Measurements from ENCODE around the gene MRRF. TPM values are rescaled to one million over a fixed set of nuclear protein-coding genes. Genes with fewer than 3 reads are reported as not detected.
A peak's percentile ranks its signal among the peaks of the same experiment; 100 is the strongest.

Gene MRRF
- total RNA-seq, 1 donor from 2014 or later, result 38.5 TPM

DNA sequence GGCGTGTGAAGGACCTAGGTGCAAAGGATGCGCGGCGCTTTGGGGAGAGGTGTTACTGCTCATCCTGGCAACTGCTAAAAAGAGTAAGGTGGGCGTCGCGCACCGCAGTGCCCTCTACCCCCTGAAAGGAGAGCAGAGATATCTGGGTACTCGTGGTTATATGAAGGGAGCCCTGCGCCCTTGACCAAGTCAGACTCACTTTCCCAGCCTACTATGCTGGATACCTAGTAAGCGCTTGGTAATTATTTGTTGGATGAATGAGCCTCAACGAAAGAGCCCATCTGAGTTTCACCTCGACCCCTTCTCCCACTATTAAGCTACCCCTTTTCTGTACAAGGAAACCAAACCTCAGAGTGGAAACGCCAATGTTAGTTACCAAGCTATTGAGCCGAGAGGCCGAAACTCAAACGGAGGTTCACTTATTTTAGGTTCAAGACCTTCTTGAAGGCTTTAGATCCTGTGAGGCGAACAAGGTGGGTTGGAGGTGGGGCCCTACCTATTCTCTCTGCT lies 44.0 kb upstream of the MRRF start:
- intact Hi-C loops (cut with DNase I), result no loop called here
- H3K4me1 ChIP-seq, result peaks cover 20% of the 10 kb centered on the region
- no peaks in the 10 kb centered on the region for H3K36me3 ChIP-seq
- DNase-seq (ENCODE audit: extremely low spot score in 2 of 2), result no peak
- H3K4me3 ChIP-seq, result peak overlapping the region in 1 of 2 donors; percentile 1
- H3K9me3 ChIP-seq, result no peaks in the 10 kb centered on the region
- no peak overlapping the region for H3K27ac ChIP-seq
- no peak for TF ChIP-seq POLR2AphosphoS5 (IDR thresholded peaks at IDR 0.05; ENCODE audit: insufficient read depth in 1 of 2, low read depth in 1 of 2)
- TF ChIP-seq, protein P1, sequence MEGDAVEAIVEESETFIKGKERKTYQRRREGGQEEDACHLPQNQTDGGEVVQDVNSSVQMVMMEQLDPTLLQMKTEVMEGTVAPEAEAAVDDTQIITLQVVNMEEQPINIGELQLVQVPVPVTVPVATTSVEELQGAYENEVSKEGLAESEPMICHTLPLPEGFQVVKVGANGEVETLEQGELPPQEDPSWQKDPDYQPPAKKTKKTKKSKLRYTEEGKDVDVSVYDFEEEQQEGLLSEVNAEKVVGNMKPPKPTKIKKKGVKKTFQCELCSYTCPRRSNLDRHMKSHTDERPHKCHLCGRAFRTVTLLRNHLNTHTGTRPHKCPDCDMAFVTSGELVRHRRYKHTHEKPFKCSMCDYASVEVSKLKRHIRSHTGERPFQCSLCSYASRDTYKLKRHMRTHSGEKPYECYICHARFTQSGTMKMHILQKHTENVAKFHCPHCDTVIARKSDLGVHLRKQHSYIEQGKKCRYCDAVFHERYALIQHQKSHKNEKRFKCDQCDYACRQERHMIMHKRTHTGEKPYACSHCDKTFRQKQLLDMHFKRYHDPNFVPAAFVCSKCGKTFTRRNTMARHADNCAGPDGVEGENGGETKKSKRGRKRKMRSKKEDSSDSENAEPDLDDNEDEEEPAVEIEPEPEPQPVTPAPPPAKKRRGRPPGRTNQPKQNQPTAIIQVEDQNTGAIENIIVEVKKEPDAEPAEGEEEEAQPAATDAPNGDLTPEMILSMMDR (IDR thresholded peaks at IDR 0.05), result no peak
- no peak for TF ChIP-seq POLR2A (IDR thresholded peaks at IDR 0.05)
- H3K27me3 ChIP-seq, result peaks cover 11% of the 10 kb centered on the region

DNA sequence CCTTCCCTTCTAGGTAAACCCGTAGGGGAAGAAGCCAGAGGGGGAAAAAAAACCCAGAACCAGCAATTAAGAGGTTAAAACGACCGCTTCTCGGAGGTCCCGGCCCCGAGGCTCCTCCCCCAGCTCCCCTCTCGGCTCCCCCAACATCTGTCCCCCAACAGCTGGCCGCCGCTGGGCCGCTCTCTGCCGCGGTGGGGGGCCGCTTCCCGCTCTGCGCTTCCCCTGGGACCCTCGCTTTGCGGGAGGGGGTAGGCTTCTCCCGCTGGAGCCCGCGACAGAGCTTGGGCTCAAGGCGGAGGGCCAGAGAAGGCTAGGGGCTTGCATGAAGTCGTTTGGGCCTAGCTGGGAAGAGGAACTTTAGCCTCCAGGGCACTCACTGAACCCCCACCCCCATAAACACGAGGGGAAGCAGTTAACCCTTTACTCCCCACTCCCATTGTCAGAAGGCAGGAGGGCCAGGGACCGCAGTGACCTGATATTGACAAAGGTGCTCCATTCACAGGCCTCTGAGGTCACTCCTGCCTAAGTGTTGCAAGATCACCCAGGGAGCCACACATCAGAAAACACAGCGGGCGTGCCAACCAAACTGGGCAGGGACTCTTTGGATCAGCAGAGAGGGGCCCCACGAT lies 43.4 kb upstream of the MRRF start:
- H3K4me1 ChIP-seq, result peaks cover 25% of the 10 kb centered on the region
- no peak overlapping the region for H3K27ac ChIP-seq
- no peaks in the 10 kb centered on the region for H3K36me3 ChIP-seq
- no peak for DNase-seq (ENCODE audit: extremely low spot score in 2 of 2)
- TF ChIP-seq, protein P1 (IDR thresholded peaks at IDR 0.05), result no peak
- TF ChIP-seq POLR2AphosphoS5 (IDR thresholded peaks at IDR 0.05; ENCODE audit: insufficient read depth in 1 of 2, low read depth in 1 of 2) (no peak), POLR2A (IDR thresholded peaks at IDR 0.05) (no peak)
- intact Hi-C loops (cut with DNase I), result no loop called here
- no peaks in the 10 kb centered on the region for H3K9me3 ChIP-seq
- H3K4me3 ChIP-seq, result no peak overlapping the region
- peaks cover 16% of the 10 kb centered on the region for H3K27me3 ChIP-seq

DNA sequence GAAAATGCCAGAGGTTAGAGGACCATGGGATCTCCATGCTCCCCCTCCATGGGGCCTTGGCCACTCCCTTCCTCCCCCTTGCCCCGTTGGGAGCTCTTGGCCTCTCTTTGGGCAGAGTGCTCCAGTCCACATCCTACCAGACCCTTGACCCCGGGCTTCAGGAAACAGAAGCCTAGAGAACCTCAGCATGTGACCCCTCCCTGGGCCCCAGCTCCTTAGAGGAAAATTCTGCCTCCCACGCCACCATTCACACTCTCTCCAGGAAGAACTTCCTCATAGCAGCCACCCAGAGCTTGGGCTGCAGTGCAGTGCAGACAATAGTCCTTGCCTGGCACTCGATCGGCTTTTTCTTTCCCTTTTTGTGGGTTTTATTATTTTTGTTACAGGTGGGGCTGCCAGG lies 41.9 kb upstream of the MRRF start:
- no peak overlapping the region for H3K4me3 ChIP-seq
- intact Hi-C loops (cut with DNase I), result no loop called here
- H3K36me3 ChIP-seq, result no peaks in the 10 kb centered on the region
- H3K9me3 ChIP-seq, result no peaks in the 10 kb centered on the region
- TF ChIP-seq POLR2AphosphoS5 (IDR thresholded peaks at IDR 0.05; ENCODE audit: insufficient read depth in 1 of 2, low read depth in 1 of 2) (no peak), POLR2A (IDR thresholded peaks at IDR 0.05) (no peak)
- TF ChIP-seq, protein P1 (IDR thresholded peaks at IDR 0.05), result no peak
- peaks cover 26% of the 10 kb centered on the region for H3K27me3 ChIP-seq
- DNase-seq (ENCODE audit: extremely low spot score in 2 of 2), result no peak
- no peak overlapping the region for H3K27ac ChIP-seq
- peaks cover 40% of the 10 kb centered on the region for H3K4me1 ChIP-seq

DNA sequence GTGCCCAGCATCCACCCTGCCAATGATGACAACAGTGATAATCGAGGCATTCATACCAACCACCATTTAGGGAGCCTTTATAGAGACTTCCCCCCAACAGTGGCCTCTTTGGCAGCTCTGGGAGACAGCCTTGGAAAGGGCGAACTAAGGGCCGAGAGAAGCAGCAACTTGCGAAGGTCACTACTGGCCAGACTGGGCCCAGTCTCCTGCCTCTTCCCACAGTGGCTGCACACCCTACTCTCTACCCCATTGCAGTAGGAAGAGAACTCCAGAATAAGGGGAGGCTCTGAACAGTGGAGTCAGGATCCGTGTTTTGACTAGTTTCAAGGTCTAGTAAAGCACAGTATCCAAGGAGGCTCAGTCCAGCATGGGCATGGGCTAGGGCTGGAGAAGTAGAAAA lies 41.2 kb upstream of the MRRF start:
- peaks cover 30% of the 10 kb centered on the region for H3K27me3 ChIP-seq
- intact Hi-C loops (cut with DNase I), result no loop called here
- TF ChIP-seq POLR2AphosphoS5 (IDR thresholded peaks at IDR 0.05; ENCODE audit: insufficient read depth in 1 of 2, low read depth in 1 of 2), result no peak
- no peak for TF ChIP-seq POLR2A (IDR thresholded peaks at IDR 0.05)
- TF ChIP-seq, protein P1 (IDR thresholded peaks at IDR 0.05), result no peak

More for the DNA sequence above, 41.2 kb upstream of the MRRF start:
- H3K4me1 ChIP-seq, result peaks cover 47% of the 10 kb centered on the region
- H3K36me3 ChIP-seq, result no peaks in the 10 kb centered on the region
- no peak for DNase-seq (ENCODE audit: extremely low spot score in 2 of 2)
- H3K4me3 ChIP-seq, result no peak overlapping the region
- no peak overlapping the region for H3K27ac ChIP-seq
- no peaks in the 10 kb centered on the region for H3K9me3 ChIP-seq

All from vagina (tissue), 2 donors.